Duodenal mucosa (tissue), 2 donors: ENCODE measurements around the gene HNRNPM.
"Not testable (repeated sequence)": the region's sequence is repeated elsewhere in the genome, so short reads cannot be mapped to it uniquely, and the experiment has no call there.

Experiments used
- H3K27ac ChIP-seq: one replicate; pipeline ENCODE4 v1.7.0; 2013; ENCODE audit warnings: low read depth, low read length
- H3K27me3 ChIP-seq, 2 donors: one replicate each; pipeline ENCODE4 v1.7.0; 2013; ENCODE audit warnings: low read length in 2 of 2, control low read depth in 1 of 2; ENCODE audit not compliant: insufficient read depth in 2 of 2, control insufficient read depth in 1 of 2
- H3K36me3 ChIP-seq, 2 donors: one replicate each; pipeline ENCODE4 v1.7.0; 2013; ENCODE audit warnings: low read length in 2 of 2, control low read depth in 1 of 2; ENCODE audit not compliant: insufficient read depth in 2 of 2, control insufficient read depth in 1 of 2
- H3K4me1 ChIP-seq, 2 donors: one replicate each; pipeline ENCODE4 v1.7.0; 2013; ENCODE audit warnings: low read length in 2 of 2, control low read depth in 1 of 2; ENCODE audit not compliant: insufficient read depth in 2 of 2, control insufficient read depth in 1 of 2
- H3K4me3 ChIP-seq, 2 donors: one replicate each; pipeline ENCODE4 v1.7.0; 2013; ENCODE audit warnings: low read length in 2 of 2, low read depth in 1 of 2
- H3K9ac ChIP-seq, 2 donors: one replicate each; pipeline ENCODE4 v1.7.0; 2013; ENCODE audit warnings: low read length in 2 of 2, low read depth in 1 of 2
- H3K9me3 ChIP-seq, 2 donors: one replicate each; pipeline ENCODE4 v1.7.0; 2013; ENCODE audit warnings: low read length in 2 of 2, control low read depth in 1 of 2; ENCODE audit not compliant: control insufficient read depth in 1 of 2

Gene HNRNPM

DNA sequence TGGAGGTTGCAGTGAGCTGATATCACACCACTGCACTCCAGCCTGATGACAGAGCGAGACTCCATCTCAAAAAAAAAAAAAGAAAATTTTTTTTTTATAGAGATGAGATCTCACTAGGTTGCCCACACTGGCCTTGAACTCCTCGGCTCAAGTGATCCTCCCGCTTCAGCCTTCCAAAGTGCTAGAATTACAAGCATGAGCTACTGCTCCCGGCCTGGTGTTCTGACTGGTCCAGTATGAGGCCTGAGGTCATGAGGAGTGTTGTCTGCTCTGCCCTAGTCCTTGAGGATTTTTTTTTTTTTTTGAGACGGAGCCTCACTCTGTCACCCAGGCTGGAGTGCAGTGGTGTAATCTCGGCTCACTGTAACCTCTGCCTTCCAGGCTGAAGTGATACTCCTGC lies 19.4 kb upstream of the HNRNPM start:
- not testable (repeated sequence) for H3K4me1 ChIP-seq, H3K9me3 ChIP-seq, H3K9ac ChIP-seq, H3K27ac ChIP-seq, H3K4me3 ChIP-seq, H3K27me3 ChIP-seq
- H3K36me3 ChIP-seq = peaks cover 3 to 13% of the 10 kb centered on the region in 2 donors

DNA sequence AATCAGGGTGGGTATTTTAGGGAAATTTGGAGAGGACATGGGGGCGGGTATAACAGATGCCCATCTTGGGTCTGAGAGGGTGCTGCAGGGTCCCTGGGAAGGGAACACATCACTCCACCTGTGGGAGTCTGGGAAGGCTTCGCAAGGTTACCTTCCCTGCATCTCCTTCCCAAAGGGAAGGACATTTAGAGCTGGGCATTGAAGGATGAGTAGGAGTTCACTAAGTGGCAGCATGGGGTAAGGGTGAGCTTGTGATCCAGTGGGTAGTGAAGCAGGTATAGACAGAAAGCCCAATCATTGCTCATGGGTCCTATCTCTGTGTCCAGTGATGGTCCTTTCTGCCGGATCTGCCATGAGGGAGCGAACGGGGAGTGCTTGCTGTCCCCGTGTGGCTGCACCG lies 18.5 kb upstream of the HNRNPM start:
- no peak overlapping the region for H3K27ac ChIP-seq
- no peak overlapping the region for H3K9ac ChIP-seq
- no peaks in the 10 kb centered on the region for H3K9me3 ChIP-seq
- H3K4me1 ChIP-seq = peaks cover 0 to 4% of the 10 kb centered on the region in 2 donors
- H3K27me3 ChIP-seq = no peaks in the 10 kb centered on the region
- no peak overlapping the region for H3K4me3 ChIP-seq
- H3K36me3 ChIP-seq = peaks cover 3 to 13% of the 10 kb centered on the region in 2 donors

DNA sequence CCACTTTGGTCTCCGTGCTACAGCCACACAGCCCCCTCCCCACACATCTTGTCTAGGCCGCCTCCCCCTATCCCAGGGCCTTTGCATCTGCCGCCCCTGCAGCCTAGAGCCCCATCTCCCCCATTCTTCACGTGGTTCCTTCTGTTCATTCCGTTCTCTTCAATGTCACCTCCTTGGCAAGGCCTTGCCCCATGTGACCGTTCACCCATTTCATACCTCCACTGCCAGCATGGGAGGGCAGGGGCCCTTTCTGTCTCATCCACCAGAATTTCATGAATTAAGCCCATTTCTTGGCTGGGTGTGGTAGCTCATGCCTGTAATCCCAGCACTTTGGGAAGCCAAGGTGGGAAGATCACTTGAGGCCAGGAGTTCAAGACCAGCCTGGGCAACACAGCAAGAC lies 15.7 kb upstream of the HNRNPM start:
- Histone ChIP-seq H3K27me3 (no peaks in the 10 kb centered on the region), H3K4me3 (no peak overlapping the region), H3K27ac (no peak overlapping the region), H3K9ac (no peak overlapping the region), H3K4me1 (no peaks in the 10 kb centered on the region), H3K36me3 (peaks cover 3 to 7% of the 10 kb centered on the region in 2 donors), H3K9me3 (no peaks in the 10 kb centered on the region)

DNA sequence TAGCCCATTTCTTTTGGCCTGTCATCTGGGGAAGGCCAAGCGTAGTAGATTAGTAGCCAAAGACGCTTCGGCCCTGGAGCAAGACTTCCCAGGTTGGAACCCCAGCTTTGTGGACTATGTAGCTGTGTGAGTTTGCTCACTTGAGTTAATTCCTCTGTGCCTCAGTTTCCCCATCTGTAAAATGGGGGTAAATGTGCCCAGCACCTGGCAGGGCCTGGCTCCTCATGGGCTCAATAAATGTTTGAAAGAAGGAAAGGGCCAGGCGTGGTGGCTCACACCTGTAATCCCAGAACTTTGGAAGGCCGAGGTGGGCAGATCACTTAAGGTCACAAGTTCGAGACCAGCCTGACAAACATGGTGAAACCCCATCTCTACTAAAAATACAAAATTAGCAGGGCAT lies 14.9 kb upstream of the HNRNPM start:
- H3K9me3 ChIP-seq = no peaks in the 10 kb centered on the region
- no peak overlapping the region for H3K4me3 ChIP-seq
- no peak overlapping the region for H3K27ac ChIP-seq
- H3K27me3 ChIP-seq = no peaks in the 10 kb centered on the region
- no peaks in the 10 kb centered on the region for H3K4me1 ChIP-seq
- H3K9ac ChIP-seq = no peak overlapping the region
- peaks cover 3 to 7% of the 10 kb centered on the region in 2 donors for H3K36me3 ChIP-seq

GRCh38 chr19:8430650-8431049 lies 14.1 kb upstream of the HNRNPM start:
- H3K27me3 ChIP-seq = no peaks in the 10 kb centered on the region
- no peak overlapping the region for H3K9ac ChIP-seq
- no peak overlapping the region for H3K4me3 ChIP-seq
- no peaks in the 10 kb centered on the region for H3K9me3 ChIP-seq
- H3K27ac ChIP-seq = no peak overlapping the region
- H3K4me1 ChIP-seq = no peaks in the 10 kb centered on the region
- peaks cover 3 to 7% of the 10 kb centered on the region in 2 donors for H3K36me3 ChIP-seq

DNA sequence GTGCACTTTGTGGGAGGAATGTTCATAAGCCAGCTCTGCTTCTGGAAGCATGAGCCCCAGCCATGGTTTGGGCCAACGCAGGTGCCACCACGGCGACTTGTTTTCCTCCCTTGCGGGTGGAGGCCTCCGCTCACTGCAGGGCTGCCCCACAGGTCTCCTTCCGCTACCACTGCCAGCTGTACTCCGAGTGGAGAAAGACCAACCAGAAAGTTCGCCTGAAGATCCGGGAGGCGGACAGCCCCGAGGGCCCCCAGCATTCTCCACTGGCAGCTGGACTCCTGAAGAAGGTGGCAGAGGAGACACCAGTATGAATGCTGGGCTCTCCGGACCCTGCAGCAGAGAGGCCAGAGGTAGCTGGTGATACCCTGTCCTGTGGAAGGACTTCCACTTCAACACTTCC lies 6.5 kb upstream of the HNRNPM start:
- Histone ChIP-seq H3K4me3 (no peak overlapping the region), H3K27ac (no peak overlapping the region), H3K9ac (no peak overlapping the region), H3K36me3 (peaks cover 0 to 3% of the 10 kb centered on the region in 2 donors), H3K27me3 (no peaks in the 10 kb centered on the region), H3K4me1 (no peaks in the 10 kb centered on the region), H3K9me3 (no peaks in the 10 kb centered on the region)

- H3K27ac ChIP-seq = no peak overlapping the region
- H3K4me3 ChIP-seq = no peak overlapping the region
- peaks cover 12 to 14% of the 10 kb centered on the region in 2 donors for H3K4me1 ChIP-seq
- H3K9me3 ChIP-seq = no peaks in the 10 kb centered on the region
- no peak overlapping the region for H3K9ac ChIP-seq
- peaks cover 0 to 3% of the 10 kb centered on the region in 2 donors for H3K36me3 ChIP-seq
- no peaks in the 10 kb centered on the region for H3K27me3 ChIP-seq
Measured at GRCh38 chr19:8441725-8442544, 2.8 kb upstream of the HNRNPM start.

DNA sequence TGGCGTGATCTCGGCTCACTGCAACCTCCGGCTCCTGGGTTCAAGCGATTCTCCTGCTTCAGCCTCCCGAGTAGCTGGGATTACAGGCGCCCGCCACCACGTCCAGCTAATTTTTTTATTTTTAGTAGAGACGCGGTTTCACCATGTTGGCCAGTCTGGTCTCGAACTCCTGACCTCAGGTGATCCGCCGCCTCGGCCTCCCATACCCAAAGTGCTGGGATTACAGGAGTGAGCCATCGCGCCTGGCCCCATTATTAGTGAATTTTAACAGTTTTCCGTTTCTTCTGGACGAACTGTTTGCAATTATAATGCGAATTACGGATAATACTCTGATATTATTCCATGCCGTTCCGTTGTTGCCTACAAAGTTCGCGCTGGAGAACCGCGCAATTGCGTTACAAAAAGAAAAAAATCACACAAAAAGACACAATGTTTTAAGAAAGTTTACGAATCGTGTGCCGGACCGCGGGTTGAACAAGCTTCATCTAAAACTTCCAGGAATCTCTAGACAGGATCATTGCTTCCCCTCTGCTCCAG lies 567 bp upstream of the HNRNPM start:
- H3K27me3 ChIP-seq, H3K36me3 ChIP-seq, H3K9me3 ChIP-seq: not testable (repeated sequence)
- H3K4me3 ChIP-seq = peak overlapping the region; percentile 88 to 93
- peak overlapping the region; percentile 92 for H3K27ac ChIP-seq
- peak overlapping the region; percentile 61 to 93 for H3K9ac ChIP-seq
- peaks cover 22 to 26% of the 10 kb centered on the region in 2 donors for H3K4me1 ChIP-seq

DNA sequence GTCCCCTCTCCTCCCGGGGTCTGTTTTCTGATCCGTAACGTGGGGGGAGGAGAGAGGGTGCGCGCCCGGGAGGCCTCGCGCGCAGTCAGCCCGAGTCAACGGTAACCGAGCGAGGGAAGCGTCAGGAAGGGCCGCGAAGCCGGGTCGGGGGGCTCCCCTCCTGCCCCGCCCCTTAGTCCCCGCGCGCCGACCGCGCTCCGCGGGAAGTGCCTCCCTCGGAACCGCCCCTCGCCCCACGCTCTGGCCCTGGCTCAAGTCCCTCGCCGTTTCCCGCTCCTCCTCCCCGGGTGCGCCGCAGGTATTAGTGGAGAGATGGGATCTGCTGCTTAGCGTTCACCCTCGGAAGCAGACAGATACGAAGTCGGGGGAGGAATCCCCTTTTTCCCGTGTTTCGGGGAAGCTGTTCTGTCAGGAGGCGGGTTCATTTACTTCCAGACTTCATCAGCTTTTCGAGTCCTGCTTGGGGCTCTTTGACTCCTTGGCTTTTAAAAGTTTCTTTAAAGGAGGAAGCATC lies 770 bp downstream of the HNRNPM start:
- H3K27ac ChIP-seq = peak overlapping the region; percentile 92
- no peaks in the 10 kb centered on the region for H3K36me3 ChIP-seq
- H3K9me3 ChIP-seq = no peaks in the 10 kb centered on the region
- H3K4me3 ChIP-seq = peak overlapping the region; percentile 92 to 93
- peaks cover 31 to 35% of the 10 kb centered on the region in 2 donors for H3K4me1 ChIP-seq
- H3K27me3 ChIP-seq = no peaks in the 10 kb centered on the region
- peak overlapping the region; percentile 93 for H3K9ac ChIP-seq

DNA sequence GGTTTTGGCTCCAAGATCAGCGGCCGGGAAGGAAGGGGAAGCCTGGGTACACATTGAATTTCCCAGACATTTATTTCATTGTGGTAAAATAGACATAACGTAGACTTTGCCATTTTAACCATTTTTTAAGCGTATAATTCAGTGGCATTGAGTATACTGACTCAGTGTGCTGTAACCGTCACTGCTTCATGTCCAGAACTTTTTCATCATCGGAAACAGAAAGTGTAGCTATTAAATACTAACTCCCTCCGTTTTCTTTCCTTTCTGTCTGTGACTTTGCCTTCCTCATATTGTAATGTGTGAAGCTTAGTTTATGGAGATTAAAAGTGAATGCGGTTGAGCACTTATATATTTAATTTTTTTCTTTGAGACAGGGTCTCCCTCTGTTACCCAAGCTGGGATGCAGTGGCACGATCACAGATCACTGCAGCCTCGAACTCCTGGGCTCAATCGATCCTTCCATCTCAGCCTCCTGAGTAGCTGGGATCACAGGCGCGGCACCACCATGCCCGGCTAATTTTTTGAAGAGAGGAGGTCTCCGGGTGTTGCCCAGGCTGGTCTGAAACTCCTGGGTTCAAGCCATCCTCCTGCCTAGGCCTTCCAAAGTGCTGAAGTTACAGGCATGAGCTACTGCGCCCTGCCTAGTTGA lies 1.4 kb downstream of the HNRNPM start:
- Histone ChIP-seq H3K4me1 (peaks cover 31 to 37% of the 10 kb centered on the region in 2 donors), H3K9me3 (no peaks in the 10 kb centered on the region), H3K27ac (peak overlapping the region; percentile 92), H3K4me3 (peak overlapping the region; percentile 92 to 93), H3K36me3 (no peaks in the 10 kb centered on the region), H3K27me3 (no peaks in the 10 kb centered on the region), H3K9ac (peak overlapping the region; percentile 93)
